K562 (cell line): ENCODE measurements around the gene BORCS8.

Source experiments
- ARID3A ChIP-seq: IDR thresholded peaks from 2 replicates; pipeline ENCODE4 v1.6.1; 2012; ENCODE audit warnings: low read depth, low read length, improper control_type of control experiment, borderline replicate concordance
- BCOR ChIP-seq: fragments of 450-650 bp; IDR thresholded peaks from 2 replicates; pipeline ENCODE4 v1.6.1; 2016
- CTCF ChIP-seq, 3 experiments: IDR thresholded peaks in 2 of 3; conservative IDR thresholded peaks in 1 of 3; 2 replicates each; pipeline ENCODE4 v1.5.1; 2011 to 2012; ENCODE audit warnings: low read length in 3 of 3, mild to moderate bottlenecking in 3 of 3, control low read depth in 2 of 3, improper control_type of control experiment in 1 of 3, inconsistent platforms in 1 of 3, low read depth in 1 of 3, mixed read lengths in 1 of 3, moderate library complexity in 1 of 3; ENCODE audit not compliant: insufficient read depth in 2 of 3
- FOXK2 ChIP-seq, 2 experiments: fragments of 450-650 bp; IDR thresholded peaks in 1 of 2; conservative IDR thresholded peaks in 1 of 2; 2 replicates each; pipeline ENCODE4 v1.6.1; 2016; ENCODE audit warnings: low read depth in 2 of 2, mild to moderate bottlenecking in 1 of 2
- TBL1XR1 ChIP-seq, 2 experiments: IDR thresholded peaks; 2 replicates each; pipeline ENCODE4 v1.6.1; 2012; ENCODE audit warnings: improper control_type of control experiment in 2 of 2, low read length in 2 of 2, mild to moderate bottlenecking in 1 of 2
- TBP ChIP-seq: optimal IDR thresholded peaks from 2 replicates; pipeline ENCODE3; 2011; ENCODE audit warnings: low read depth, low read length, improper control_type of control experiment

DNA sequence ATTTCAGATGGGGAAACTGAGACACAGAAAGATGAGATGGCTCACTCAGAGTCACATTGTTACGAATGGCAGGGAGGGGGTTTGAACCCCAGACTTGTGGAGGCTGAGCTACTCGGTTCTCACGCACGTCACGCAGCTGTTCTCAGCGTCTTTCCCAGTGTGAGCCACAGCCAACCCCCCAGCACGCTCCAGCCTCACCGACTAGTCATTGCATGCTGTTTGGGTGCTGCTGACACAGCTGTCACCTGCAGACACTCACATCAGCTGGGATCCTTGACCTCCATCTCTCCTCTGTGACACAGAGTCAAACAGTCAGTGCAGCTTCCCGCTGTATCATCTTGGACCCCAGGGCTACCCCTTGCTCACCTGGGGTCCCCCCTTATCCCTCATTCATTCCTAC lies 17.4 kb upstream of the BORCS8 start:
- TF ChIP-seq CTCF (IDR thresholded peaks at IDR 0.05 in 2 of 3, conservative IDR thresholded peaks at IDR 0.05 in 1 of 3; ENCODE audit: insufficient read depth in 2 of 3, low read depth in 1 of 3, low read length in 3 of 3) = no peak
- no peak for TF ChIP-seq ARID3A
- no peak for TF ChIP-seq BCOR
- TF ChIP-seq TBL1XR1 (IDR thresholded peaks at IDR 0.05; ENCODE audit: low read length in 2 of 2) = no peak
- TF ChIP-seq FOXK2 (conservative IDR thresholded peaks at IDR 0.05 in 1 of 2, IDR thresholded peaks at IDR 0.05 in 1 of 2; ENCODE audit: low read depth in 2 of 2) = no peak
- no peak for TF ChIP-seq TBP
